Stimulated activated CD8-positive, alpha-beta memory T cell treated with anti-CD3 and anti-CD28 coated beads, Interleukin-2, amount 100 ng/mL, for 48 hours (primary cell): ENCODE results near the gene CASQ1.

Experiments used
- DNase-seq, 2 donors: peaks; one replicate each; pipeline ENCODE4 v3.0.0-alpha.2; 2020; ENCODE audit warnings: low read depth in 2 of 2

The CASQ1 gene

GRCh38 chr1:160205242-160206035 is 15.1 kb downstream of the CASQ1 start, which contains the start of gene PEA15:
Gene PEA15, plus strand, starts transcription at chr1:160205384. Its CDS starts 6,161 bp downstream, at chr1:160211545.
- peak; percentile 60 to 64 for DNase-seq

- DNase-seq = peak; percentile 17 to 20
Observed at GRCh38 chr1:160206036-160206389, 15.6 kb downstream of the CASQ1 start.

- DNase-seq = no peak
Observed at GRCh38 chr1:160206421-160207117, 16.2 kb downstream of the CASQ1 start.

- DNase-seq = no peak
Observed at GRCh38 chr1:160207118-160207650, 16.8 kb downstream of the CASQ1 start.

- no peak for DNase-seq
Observed at GRCh38 chr1:160207771-160208556, 17.6 kb downstream of the CASQ1 start.

- no peak for DNase-seq
Observed at GRCh38 chr1:160208557-160209320, 18.4 kb downstream of the CASQ1 start.

- no peak for DNase-seq
Observed at GRCh38 chr1:160209321-160210046, 19.1 kb downstream of the CASQ1 start.

- no peak for DNase-seq
Observed at GRCh38 chr1:160210561-160210960, 20.2 kb downstream of the CASQ1 start.

- no peak for DNase-seq
Observed at GRCh38 chr1:160211046-160211790, 20.8 kb downstream of the CASQ1 start.

GRCh38 chr1:160214481-160215140 is 24.2 kb downstream of the CASQ1 start:
- no peak for DNase-seq

- DNase-seq = no peak
Observed at GRCh38 chr1:160216301-160216700, 25.9 kb downstream of the CASQ1 start.

GRCh38 chr1:160217481-160218051 is 27.2 kb downstream of the CASQ1 start:
- no peak for DNase-seq

- no peak for DNase-seq
Observed at GRCh38 chr1:160219062-160219929, 28.9 kb downstream of the CASQ1 start.

GRCh38 chr1:160220301-160220700 is 29.9 kb downstream of the CASQ1 start:
- no peak for DNase-seq

- no peak for DNase-seq
Observed at GRCh38 chr1:160221089-160221488, 30.7 kb downstream of the CASQ1 start.

GRCh38 chr1:160222546-160222945 is 32.2 kb downstream of the CASQ1 start:
- DNase-seq = no peak

GRCh38 chr1:160224606-160225005 is 34.2 kb downstream of the CASQ1 start:
- no peak for DNase-seq

- DNase-seq = no peak
Observed at GRCh38 chr1:160225345-160225744, 35.0 kb downstream of the CASQ1 start.
